Measurements from ENCODE around the gene PGLYRP1.
A peak's percentile ranks its signal among the peaks of the same experiment; 100 is the strongest.

PGLYRP1 gene

DNA sequence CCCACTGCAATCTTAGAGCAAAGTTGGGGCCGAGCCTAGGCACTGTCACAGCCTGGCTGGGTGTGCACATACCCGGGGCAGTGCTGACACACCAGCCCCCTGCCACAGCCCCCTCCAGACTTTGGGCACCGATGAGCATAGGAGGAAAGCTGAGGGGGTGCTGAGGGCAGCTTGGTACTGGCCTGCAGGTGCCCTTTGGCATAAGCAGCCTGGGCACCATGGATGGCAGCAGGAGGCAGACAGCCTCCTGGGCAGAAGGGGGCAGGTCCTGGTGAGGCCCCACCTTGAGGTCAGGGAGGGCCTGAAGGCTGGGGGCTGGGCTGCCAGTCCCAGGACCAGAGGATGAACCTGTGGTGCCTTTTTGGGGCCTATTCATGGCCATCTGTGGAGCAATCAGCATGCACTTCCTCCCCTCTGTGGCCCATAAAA lies 9.8 kb upstream of the PGLYRP1 start:
- DNase-seq, result no peak

DNA sequence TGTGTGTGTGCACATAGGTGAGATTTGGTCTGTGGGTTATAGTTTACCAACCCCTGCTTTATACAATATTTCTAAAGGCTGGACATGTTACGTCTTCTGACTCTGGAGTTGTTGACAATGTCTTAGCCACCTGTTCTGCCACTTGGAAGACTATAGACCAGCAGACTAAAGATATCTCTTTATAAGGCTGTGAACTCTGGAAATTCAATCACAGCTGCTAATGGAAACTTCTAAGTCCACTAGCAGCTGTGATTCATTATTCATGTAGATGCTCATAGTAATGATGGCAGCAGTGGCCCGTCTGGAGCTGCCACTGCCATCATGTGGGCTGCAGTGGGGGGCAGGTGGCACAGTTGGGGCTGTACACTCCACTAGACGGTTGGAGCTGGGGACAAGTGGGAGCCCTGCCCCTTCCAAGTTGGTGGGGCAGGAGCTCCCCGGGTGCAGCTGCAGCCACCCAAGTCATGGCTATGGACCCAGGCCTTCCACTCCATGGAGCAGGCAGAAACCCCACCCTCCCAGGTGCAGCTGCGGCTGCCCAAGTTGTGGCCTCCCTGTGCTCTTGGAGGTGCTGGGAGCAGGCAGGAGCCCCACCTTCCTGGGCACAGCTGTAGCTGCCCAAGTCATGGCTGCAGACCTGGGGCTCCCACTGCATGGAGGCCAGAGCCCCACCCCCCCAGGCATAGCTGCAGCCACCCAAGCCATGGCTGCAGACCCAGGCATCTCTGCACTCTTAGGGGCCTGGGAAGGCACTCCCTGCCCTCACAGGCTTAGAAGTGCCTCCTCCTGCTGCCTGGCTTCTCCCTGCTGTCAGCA lies 9.1 kb upstream of the PGLYRP1 start:
- DNase-seq, result no peak

DNA sequence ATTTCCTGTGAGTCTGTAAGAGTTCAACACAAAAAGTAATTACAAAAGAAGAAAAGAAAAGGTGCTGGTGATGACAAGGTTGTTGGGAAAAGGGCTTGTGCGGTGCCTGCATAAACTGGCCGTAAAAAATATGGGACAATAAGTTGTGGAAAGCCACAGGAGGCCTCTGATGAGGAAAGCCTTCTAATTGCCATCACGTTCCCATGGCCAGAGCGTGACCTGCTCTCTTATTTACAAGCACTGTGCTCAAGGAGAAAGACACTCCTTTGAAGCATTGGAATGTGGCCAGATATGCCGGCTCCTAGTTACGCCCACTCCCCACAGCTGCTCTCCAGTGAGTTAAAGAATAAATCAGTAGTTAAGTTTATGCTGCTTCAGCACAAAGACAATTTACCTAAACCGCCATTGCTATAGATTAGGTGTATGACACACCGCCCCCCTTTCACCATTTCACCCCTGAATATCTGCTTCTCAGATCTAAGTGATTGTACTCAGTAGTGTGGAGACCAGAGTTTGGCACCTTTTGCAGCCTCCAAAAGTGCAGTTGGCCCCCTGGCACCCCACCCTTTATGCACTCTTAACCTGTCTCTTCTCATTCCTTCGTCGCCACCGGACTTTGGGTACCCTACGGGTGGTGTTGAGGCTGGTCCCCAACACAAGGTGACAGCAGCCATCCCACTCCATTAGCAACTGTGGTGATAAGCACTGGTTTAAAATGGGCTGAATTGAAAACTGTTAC lies 8.1 kb upstream of the PGLYRP1 start:
- no peak for DNase-seq

DNA sequence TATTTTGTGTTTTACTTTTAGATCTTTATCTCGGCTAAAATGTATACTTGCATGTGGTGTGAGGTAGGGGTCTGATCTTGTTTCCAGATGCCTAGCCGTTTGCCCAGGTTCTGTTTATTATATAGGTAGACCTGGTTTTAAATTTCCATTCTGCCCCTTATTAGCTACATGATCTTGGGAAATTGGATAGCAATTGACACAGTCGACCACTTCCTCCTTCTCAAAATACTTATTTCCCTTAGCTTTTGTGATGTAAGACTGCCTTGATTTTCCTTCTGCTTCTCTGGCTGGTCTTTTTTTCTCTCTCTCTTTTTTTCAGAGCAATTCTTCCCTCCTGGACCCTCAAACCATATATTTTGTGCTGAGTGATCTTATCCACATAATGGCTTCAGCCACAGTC lies 3.0 kb upstream of the PGLYRP1 start:
- DNase-seq, result no peak

DNA sequence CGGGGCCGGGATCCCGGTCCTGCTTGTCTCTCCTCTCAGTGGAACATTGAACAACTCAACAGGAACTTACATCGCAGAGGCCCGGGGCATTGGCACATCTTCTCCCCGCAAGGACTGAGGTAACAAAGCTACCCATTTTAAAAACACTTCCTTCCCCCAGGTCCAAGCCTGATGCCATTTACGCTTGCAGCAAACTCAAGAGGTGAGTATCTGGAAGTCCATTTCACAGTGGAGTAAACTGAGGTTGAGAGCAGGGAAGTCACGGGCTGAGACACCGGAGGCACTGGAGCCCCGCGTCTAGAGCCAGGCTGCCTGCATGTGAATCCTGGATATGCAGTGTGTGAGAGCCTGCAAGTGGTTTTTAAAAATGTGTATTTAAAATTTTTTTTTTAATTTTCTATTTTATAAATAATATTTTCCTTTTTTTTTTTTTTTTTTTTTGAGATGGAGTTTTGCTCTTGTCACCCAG lies 492 bp upstream of the PGLYRP1 start:
- DNase-seq, result no peak

DNA sequence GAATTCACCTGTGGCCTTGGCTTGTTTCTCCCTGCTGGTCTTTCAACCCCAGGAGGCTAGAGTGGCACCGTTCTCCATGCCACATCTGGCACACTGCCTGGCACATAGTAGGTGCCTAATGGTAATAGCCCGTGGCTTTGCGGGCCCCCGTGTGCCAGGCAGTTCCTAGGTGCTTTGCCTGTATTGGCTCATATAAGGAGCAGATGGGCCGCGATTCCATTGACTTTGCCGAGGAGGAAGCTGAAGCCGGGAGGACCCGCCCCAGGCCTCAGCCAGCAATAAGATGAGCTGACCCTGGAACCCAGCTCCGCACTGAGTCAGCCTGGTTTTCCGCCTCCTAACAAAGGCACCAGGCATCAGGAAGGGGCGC lies 807 bp downstream of the PGLYRP1 start:
- DNase-seq, result no peak

DNA sequence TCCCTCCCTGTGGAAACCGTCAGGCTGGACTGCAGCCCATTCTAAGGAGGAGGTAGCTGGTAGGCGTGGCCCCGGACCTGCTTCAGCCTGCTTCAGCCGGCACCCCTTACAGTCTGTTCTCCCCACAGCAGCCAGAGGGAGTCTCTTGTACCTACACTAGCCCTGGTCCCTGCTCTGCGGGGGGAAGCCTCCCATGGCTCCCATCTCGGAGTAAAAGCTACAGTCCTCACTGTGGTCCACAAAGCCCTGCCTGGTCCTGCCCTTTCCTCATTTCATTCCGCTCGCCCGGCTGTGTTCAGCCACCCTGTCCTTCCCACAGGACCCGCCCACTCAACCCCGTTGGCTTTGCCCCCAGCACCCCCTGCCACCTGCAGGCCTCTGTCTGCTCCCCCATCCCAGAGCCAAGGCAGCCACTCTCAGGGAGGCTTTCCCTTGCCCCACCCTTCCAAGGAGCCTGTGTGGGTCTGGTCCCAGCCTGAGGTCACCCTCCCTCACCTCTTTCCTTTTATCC lies 1.3 kb downstream of the PGLYRP1 start:
- no peak for DNase-seq

DNA sequence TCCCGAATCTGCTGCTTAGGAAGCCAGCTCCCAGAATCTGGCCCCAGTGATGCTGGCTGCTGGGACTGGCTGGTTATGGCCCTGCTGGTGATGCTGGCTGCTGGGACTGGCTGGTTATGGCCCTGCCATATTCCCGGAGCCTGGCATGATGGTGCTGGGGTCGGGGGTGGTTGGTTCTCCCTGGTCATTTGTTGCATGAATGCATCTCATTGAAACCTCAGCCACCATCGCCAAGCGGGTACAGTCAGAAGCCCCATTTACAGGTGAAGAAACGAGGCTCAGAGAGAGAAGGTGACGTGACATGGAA lies 2.1 kb downstream of the PGLYRP1 start:
- no peak for DNase-seq

DNA sequence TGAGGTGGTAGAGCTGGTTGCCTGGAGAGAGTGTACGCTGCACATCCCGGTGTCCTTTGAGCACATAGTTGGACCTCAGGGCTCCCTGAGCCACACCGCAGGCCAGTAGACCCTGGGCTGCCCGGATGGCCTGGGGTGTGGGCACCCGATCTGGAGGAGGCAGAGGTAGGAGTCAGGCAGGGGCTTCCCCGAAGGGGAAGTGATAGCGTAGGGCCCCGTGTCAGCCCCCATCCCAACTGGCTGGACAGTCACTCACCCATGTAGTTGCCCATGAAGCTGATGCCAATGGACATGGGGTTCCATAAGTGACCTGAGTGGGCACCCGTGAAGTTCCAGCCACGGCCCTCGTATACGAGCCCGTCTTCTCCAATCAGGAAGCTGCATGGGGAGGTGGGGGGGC lies 3.6 kb downstream of the PGLYRP1 start:
- DNase-seq, result no peak

DNA sequence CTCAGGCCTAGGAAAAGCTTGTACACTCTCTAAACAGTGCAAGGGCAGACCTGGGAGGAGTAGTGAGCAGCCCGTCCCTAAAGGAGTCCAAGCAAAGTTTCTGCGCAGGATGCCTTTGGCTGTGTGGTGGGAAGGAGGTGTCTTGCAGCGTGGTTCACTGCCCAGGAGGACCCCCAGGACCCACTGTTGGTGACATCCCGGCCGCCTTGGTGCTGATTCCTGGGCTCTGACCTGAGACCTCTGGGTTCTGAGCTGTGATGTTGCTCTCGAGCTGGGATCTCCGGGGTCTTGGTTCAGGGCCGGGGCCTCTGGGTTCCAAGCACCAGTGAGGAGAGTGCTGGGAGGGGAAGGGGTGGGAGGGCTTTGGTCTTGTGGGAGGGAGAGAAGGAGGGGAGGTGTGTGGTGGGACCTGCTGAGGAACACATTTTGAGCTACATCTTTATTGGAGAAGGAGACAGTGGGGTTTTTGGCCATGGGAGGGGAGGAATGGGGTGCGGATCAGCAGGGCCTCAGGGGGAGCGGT lies 4.1 kb downstream of the PGLYRP1 start:
- DNase-seq, result no peak

DNA sequence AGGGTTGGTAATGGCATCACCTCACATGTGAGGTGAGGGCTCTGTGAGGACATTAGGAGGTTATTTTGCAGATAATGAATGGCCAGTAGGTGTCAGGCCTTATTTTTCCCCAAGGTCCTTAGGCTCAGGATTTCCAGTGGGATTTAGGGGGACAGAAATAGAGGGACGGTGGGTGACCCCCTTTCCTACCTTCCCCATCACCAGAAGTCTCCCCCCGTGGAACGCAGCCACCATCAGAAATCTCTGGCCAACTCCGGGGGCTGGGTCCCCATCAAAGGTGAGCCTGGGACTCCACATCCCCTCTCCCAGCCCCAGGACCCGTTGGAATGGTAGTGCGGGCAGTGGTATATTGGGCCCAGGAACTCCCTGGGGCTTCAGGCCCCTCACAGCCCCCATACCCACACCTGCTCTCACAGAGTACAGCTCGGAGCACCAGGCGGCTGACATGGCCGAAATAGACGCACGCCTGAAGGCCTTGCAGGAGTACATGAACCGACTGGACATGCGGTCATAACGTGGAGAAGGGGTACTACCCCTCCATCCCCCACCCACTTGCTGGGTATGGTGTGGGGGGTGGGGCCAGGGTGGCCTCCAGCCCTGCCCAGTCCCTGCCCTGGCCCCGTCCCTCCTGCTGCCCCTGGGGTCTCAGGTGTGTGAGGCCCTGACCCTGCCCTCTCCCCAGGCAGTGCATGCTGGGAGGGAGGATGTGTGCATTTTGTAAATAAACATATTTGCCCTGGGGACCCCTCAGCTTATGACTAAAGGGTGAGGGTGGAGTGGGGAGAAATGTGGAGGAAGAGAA lies 4.8 kb downstream of the PGLYRP1 start:
- DNase-seq, result no peak

DNA sequence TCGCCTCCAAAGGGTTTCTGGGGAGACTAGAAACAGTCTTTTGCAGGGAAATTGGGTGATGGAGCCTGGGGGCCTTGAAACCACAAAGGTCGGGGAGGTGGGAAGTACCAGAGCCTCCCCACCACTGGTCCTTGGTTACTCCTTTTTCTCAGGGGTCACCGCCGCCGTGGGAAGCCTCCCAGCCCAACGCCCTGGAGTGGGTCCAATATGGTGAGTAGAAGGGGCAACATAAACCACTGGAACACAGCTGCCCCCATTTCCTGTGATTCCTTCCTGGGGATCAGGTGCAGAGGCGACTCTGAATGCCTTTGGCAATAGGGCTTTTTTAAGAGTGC lies 5.8 kb downstream of the PGLYRP1 start:
- no peak for DNase-seq

DNA sequence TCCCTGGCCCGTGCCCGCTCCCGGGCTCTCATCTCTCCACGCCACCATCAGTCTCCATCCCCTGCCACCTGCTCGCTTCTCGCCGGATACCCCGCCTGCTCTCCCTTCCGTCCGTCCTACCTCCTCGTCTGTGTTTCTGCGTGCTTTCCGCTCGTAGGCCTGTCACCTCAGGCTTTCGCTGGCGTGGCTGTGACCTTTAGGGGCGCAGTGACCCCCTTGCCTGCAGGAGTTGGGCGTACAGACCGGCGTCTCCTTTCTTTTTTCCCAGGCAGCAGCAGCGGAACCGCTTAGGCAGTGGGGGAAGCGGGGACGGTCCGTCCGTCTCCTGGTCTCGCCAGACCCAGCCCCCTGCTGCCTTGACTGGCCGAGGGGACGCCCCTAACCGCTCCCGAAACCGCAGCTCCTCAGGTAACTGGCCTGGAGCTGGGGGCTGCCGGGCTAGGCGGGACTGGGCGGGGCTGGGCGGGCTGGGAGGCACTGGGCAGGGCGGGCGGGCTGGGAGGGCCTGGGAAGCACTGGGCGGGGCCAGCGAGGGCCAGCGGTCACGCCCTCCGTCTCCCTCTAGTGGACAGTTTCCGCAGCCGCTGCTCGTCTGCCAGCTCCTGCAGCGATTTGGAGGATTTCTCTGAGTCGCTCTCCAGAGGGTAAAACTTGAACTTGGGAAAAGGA lies 6.3 kb downstream of the PGLYRP1 start:
- DNase-seq, result peak; percentile 78

DNA sequence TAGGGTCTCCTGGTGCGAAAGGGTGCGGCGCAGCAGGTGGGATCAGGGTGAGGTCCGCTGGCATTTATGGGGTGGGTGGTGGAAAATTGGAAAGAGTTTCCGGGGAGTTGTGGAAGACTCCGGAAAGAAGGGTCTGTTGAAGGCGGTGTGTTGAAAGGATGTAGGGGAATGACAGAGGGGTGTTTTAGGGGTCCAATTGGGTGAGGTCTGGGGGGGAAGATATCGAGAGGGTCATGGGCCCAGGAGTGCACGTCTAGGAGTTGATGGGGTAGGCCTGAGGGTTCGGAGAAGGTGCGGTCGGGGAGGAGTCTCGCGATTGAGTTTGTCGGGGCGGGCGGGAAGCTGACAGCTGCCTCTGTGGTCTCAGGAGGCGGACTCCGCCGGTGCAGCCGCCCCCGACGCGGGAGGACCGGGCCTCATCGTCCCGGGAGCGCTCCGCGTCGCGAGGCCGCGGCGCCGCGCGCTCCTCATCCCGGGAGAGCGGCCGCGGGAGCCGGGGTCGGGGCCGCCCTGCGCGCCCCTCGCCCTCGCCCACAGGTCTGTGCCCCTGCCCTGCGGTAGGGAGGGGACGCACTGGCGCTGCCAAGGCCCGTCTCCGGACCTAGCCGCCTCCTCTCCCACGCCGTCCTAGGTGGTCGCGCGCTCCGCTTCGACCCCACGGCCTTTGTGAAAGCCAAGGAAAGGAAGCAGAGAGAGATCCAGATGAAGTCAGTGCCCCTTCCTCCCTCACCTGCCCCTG lies 7.0 kb downstream of the PGLYRP1 start:
- DNase-seq, result peak; percentile 38

DNA sequence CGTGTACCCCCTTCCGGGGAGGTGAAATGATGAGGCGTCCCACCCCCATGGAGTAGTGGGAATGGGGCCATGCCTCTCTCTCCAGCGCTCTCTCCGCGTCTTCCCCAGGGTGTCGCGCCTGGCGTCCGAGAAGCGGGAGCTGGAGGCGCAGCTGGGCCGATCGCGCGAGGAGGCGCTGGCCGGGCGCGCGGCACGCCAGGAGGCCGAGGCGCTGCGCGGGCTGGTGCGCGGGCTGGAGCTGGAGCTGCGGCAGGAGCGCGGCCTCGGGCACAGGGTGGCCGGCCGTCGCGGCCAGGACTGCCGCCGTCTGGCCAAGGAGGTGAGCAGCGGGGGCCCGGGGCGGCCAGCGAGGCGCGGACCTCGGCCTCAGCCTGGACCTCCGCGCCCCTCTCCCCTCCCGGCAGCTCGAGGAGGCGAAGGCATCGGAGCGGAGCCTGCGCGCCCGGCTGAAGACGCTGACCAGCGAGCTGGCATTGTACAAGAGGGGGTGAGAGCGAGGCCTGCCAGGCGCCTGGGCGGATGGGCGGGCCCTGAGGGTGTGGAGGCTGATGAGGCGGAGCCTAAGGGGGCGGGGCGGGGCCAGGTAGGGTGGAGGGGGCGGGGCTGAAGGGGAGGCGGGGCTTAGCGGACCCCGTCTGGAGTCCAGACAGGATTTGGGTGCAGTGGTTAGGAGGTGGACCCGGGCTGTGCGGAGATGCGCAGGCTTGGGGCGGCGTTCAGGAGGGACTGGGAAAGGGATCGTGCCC lies 7.7 kb downstream of the PGLYRP1 start:
- DNase-seq, result peak; percentile 77

DNA sequence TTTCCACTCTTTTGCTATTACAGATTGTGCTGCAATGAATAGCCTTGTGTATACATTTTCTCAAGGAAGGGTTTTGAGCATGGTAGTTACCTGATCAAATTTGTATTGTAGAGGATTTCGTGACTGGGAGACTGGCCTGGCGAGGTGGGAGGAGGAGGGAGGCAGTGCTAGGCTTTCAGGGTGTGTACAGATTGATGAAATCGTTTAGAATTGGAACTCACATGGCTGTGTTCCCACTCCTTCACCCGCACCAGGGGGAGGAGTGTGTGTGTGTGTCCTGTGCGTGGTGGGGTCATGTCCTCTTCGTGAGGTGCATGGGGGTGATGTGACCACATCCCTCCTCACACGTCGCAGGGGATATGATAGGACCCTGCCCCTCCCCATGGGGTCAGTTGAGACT lies 8.3 kb downstream of the PGLYRP1 start:
- DNase-seq, result no peak

DNA sequence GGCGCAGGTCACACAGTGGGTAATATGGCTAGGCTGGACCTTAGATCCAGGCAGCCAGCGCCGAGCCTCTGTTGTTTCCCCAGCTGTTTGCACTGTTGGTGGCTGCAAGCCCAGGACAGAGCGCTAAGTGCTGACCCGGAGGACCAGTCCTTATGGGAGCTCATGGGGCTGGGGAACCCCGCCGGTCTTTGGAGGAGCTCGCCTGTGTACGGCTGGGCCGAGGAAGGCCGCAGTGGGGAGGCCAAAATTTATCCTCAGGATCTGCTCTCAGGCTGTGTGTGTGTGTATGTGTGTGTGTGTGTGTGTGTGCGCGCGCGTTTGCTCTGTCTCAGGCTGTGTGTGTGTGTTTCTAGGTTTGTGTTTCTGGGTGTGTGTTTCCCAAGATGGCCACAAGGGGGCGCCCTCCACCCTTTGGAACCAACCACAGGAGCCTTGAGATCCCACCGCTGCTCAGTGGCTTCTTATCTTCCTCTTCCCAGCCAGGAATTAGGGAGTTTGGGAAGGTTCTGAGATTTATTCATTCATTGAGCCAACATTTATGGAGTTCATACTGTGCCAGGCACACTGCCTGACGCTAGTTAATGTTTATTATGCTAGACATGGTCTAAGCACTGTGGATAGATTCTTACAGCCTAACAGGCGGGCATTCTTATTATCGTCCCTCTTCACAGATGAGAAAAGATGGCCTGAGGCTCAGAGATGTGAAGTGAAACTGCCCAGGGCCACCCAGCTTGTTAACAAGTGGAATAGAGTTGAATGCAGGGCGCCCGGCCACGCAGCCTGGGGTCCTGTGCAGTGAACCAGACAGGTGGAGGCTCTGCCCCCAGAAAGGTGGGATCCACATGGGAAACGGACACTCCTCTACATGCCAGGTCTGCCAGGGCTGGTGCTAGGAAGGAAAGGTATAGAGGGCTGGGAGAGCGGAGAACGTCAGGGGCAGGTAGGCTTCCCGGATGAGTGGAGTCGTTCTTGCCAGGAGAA lies 13.0 kb downstream of the PGLYRP1 start:
- peak; percentile 52 for DNase-seq

DNA sequence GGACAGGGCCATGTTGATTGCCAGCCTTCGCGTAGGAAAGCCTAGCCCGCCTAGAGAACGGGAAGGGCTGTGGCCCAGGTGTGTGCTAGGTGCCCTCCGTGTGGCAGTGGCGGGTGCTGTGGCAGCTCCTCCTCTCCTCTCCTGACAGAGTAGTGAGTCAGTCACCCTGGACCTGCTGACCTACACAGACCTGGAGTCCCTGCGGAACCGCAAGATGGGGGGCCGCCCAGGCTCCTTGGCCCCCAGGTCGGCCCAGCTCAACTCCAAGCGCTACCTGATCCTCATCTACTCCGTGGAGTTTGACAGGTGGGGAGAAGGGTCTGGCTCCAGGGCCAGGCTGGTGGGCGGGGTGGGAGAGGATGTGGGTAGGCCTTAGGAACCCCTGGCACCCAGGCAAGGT lies 16.4 kb downstream of the PGLYRP1 start:
- no peak for DNase-seq

DNA sequence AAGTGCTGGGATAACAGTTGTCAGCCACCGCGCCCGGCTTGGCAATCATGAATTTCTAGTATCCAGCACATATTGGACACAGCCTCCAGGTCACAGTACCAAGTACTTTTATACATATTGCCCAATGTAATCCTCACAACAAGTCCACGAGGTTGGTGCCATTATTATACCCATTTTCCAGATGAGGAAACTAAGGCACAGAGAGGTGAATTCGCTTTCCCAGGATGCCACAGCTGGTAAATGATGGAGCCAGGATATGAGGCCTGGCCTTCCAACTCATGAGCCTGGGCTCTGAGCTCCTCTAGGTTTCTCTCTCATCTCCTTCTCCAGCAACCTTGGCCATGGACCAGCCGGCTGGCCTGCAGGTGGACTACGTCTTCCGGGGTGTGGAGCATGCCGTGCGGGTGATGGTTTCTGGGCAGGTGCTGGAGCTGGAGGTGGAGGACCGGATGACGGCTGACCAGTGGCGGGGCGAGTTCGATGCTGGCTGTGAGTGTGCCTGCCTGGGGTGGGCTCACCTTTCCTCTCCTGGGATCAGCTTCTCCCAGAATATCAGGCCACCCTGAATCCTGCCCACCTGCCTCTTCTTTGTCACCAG lies 20.1 kb downstream of the PGLYRP1 start:
- DNase-seq, result no peak
